VCaP (cell line): ENCODE data around the gene PRSS53.

Source experiments
- H3K27ac ChIP-seq: fragments of 450-650 bp; 2 replicates; pipeline ENCODE4 v1.5.1; 2017
- TF ChIP-seq, protein P1 (sequence below): fragments of 450-650 bp; conservative IDR thresholded peaks from 2 replicates; pipeline ENCODE4 v1.5.1; 2017; ENCODE audit warnings: mild to moderate bottlenecking, moderate library complexity

The PRSS53 gene

DNA sequence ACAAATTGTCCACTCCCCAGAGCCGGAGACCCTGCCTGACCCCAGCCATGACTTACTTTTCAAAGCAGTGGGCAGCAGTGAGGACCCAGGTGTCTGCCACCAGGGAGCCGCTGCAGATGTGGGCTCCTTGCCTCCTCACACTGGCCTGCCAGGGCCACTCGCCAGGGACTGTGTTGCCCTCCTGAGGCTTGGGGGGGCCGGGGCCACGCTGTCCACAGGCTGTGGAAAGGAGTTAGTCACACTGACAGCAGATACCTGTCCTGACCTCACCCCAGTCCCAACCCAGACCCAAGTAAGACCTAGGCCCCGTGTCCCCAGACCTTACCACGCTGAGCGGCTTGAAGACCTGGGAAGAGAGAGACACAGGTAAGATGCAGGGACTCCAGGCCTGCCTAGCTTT, 1.3 kb downstream of the PRSS53 start:
- H3K27ac ChIP-seq = no peak overlapping the region
- TF ChIP-seq, protein P1, sequence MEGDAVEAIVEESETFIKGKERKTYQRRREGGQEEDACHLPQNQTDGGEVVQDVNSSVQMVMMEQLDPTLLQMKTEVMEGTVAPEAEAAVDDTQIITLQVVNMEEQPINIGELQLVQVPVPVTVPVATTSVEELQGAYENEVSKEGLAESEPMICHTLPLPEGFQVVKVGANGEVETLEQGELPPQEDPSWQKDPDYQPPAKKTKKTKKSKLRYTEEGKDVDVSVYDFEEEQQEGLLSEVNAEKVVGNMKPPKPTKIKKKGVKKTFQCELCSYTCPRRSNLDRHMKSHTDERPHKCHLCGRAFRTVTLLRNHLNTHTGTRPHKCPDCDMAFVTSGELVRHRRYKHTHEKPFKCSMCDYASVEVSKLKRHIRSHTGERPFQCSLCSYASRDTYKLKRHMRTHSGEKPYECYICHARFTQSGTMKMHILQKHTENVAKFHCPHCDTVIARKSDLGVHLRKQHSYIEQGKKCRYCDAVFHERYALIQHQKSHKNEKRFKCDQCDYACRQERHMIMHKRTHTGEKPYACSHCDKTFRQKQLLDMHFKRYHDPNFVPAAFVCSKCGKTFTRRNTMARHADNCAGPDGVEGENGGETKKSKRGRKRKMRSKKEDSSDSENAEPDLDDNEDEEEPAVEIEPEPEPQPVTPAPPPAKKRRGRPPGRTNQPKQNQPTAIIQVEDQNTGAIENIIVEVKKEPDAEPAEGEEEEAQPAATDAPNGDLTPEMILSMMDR = no peak

DNA sequence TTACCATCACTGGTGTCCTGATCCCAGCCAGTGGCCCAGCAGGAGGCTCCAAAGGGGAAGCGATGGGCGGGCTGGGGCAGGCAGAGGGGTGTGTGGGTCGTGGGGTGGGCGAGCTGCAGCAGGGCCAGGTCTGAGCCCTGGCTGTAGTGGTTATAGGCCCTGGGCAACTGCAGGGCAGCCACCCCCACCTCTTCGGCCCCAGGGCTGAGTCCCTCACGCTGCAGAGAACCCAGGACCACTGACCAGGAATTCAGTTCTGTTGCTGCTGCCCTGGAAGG, 2.2 kb downstream of the PRSS53 start:
- TF ChIP-seq, protein P1 = no peak
- no peak overlapping the region for H3K27ac ChIP-seq

DNA sequence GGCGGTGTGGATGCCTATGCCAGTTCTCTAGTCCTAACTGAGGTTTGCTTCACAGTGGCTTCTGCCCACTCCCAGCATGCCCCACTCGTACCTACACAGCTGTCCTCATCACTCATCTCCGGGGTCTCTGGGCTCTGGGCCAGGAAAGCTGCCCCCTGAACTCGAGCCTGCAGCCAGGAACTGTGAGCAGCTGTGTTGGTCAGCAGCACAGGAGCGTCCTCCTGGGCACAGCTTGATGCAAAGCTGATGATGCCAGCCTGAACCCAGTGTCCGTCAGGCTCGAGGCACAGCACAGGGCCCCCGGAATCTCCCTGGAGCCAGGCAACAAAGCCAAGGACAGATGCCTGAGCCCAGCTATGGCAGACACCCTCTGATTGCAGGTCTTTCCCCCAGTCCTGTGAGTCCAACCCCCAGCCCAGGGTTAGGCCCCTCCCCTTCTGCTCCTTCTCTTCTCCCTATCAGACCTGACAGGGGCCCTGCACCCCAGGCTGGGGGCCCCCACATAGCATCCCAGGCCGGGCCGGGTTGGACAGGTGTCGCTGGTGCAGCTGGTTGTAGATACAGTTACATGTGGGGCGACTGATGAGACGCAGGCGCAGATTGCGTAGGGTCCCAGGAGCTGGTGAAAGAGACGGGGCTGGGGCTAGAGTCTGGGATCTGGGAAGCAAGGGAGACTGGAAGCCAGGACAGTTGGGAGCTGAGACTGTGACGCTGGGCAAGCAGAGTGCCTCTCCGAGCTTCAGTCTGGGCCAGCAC, 2.7 kb downstream of the PRSS53 start:
- TF ChIP-seq, protein P1 = no peak
- no peak overlapping the region for H3K27ac ChIP-seq

DNA sequence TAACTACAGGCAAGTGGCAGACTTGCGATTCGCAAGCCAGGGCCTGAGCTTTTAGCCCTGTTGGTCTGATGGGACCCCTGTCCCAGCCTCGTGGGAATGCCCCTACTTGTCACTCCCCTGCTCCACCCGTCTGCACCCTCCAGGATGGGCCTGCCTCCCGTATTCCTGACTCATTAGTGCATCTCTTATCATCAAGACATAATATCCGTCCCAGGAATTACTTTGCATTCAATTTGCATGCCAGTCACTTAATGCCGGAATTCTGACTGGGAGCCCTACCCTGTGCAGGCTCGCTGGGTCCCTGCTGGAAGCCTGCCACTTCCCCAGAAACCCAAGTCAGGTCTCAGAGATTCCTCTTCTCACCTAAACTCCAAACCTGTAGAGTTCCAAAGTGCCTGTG, 3.3 kb downstream of the PRSS53 start:
- TF ChIP-seq, protein P1 = no peak
- H3K27ac ChIP-seq = no peak overlapping the region

DNA sequence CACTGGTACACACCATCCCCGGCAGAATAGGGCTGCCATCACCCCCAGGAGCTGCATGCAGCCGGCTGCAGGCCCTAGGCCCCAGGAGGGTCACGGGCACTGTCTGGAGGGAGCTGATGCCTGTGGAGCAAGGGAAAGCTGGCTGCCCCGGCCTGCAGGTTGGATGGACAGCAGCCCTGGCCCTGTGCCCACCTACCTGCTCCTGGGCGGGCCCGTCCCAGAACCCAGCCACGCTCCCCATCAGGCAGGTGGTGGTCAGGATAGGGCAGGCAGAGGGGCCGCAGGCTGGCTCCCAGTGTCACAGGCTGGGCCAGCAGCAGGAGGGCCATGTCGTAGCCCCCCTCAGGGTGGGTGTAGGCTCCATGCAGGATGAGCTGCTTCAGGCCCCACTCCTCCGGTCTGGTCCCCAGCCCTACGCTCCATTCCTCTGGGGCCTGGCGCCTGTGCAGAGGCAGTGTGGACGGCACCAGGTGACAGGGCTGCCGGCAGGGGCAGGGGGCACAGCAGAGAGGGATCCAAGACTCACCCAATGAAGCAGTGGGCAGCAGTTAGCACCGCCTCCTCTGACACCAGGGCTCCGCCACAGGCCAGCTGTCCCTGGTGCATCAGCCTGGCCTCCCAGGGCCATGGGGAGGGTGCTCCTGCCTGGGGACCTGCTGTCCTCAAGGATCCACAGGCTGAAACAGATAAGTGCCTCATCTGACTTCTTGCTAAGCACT, 4.0 kb downstream of the PRSS53 start:
- no peak overlapping the region for H3K27ac ChIP-seq
- TF ChIP-seq, protein P1 = no peak

DNA sequence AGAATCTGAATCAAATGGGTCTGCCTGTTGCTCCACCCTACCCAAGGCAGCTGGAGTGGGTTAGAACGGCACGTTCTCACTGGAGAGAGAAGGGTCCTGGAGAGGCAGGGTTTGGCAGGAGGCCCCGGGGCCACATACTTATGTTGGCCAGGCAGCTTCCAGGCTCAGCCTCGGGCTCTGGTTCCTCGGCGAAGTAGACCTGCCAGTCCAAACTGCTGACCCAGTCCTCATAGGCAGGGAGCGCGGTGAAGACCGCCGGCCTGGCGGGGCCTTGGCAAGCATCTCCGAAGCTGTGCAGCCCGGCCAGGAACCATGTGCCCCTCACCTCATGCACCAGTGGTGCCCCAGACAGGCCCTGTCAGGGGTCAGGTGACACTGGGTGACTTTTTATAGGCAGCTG, 4.8 kb downstream of the PRSS53 start:
- TF ChIP-seq, protein P1 = no peak

DNA sequence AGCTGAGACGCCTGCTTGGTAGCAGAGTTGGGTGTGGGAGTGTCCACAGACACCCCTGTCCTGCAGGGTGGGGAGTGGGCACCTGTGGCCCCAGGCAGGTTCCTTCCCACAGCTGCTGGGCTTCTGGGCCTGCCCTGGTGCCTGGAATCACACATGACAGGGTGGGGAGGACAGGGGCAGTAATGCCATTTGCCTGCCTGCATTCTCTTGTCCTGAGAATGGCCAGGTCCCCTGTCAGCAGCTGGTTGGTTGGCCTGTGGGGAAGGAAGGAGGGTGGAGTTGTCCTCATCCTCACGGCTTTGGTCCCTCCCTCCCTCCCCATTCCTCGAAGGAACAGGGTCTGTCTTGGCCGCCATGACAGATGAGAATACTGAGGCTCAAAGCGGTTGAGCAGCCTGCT, 5.2 kb downstream of the PRSS53 start:
- TF ChIP-seq, protein P1 = no peak
- H3K27ac ChIP-seq = no peak overlapping the region

More for the DNA sequence above, 4.8 kb downstream of the PRSS53 start:
- no peak overlapping the region for H3K27ac ChIP-seq
